GM19035 (cell line): ENCODE data around the gene ENTR1.
"Not testable (repeated sequence)": the region's sequence is repeated elsewhere in the genome, so short reads cannot be mapped to it uniquely, and the experiment has no call there.

ENCODE experiments used
- ATAC-seq: cut with Tn5 transposase; IDR thresholded peaks from one replicate; pipeline ENCODE4 v1.9.1; 2021; ENCODE audit not compliant: unreplicated experiment

The ENTR1 gene

DNA sequence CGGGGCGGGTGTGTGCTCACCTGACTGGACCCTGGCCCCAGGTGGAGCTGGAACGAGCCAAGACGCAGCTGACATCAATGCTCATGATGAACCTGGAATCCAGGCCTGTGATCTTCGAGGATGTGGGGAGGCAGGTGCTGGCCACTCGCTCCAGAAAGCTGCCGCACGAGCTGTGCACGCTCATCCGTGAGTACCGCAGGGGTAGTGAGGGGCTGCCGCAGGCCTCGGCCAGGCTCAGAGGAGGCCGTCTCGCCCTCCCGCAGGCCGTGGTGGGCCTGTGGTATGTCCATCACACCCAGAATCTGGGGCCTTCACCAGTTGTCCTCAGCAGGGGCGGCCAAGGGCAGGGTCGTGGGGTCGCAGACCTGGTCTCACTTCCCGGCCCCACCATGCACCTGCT, 11.4 kb upstream of the ENTR1 start:
- ATAC-seq, result no peak

DNA sequence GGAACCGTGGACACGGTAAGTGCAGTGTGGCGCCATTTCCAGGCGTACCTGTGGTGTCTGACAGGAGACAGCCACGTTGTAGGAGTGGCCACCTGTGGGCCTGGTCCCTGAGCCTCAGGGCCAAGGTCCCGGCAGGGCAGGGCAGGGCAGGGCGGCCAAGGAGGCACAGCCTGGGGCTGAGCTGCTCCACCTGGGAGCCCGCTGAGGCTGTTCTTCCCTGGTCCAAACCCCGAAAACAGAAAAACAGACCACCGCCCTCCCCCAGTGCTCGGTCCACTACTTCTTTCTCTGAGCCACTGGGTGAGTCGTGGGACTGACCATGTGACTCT, 8.6 kb upstream of the ENTR1 start:
- no peak for ATAC-seq

DNA sequence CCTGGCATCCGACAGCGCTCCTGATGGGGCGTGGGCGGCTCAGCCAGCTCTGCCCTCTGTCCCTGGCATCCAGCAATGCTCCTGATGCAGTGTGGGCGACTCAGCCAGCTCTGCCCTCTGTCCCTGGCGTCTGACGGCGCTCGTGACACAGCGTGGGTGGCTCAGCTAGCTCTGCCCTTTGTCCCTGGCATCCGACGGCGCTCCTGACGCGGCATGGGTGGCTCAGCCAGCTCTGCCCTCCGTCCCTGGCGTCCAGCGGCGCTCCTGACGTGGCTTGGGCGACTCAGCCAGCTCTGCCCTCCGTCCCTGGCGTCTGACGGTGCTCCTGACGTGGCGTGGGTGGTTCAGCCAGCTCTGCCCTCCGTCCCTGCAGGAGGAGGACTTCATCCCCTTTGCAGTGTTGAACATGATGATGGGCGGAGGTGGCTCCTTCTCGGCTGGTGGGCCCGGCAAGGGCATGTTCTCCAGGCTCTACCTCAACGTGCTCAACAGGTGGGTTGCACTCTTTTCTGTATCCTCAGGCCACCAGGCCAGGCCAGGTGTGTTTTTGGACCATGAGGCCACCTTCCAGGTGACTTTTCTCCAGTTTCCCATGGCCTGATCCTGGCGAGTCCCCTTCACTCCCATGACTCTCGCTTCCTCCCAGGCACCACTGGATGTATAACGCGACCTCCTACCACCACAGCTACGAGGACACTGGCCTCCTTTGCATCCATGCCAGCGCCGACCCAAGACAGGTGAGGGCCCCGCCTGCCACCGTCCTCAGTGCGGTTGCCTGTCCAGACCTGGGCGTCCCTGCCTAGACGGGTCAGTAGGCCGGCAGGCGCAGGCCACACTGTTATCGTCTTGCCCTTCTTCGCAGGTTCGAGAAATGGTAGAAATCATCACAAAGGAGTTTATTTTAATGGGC, 8.0 kb upstream of the ENTR1 start:
- no peak for ATAC-seq

DNA sequence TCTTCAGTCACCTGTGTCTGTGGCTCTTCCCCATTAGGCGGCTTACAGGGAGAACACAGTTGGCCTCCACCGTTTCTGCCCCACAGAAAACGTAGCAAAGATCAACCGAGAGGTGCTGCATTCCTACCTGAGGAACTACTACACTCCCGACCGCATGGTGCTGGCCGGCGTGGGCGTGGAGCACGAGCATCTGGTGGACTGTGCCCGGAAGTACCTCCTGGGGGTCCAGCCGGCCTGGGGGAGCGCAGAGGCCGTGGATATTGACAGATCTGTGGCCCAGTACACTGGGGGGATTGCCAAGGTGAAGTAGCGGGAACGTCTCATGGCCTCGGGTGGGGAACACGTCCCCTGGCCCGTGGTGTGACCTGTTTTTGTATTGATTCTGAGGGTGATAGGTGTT, 6.5 kb upstream of the ENTR1 start:
- no peak for ATAC-seq

DNA sequence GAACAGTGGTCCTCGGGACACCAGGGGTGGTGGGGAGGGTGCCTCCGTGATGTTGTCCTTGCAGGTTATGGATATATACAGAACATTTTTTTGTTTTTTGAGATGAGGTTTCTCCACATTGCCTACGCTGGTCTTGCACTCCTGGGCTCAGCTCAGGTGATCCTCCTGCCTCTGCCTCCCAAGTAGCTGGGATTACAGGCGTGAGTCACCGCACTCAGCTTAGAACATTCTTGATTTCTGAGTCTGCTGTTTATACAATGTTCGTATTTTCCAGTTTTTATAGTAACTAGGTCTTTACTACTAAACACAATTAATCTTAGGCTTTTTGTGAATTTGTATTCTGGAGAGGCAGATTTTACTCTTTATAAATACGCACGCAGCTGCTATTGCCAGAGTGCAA, 6.0 kb upstream of the ENTR1 start:
- ATAC-seq, result no peak

DNA sequence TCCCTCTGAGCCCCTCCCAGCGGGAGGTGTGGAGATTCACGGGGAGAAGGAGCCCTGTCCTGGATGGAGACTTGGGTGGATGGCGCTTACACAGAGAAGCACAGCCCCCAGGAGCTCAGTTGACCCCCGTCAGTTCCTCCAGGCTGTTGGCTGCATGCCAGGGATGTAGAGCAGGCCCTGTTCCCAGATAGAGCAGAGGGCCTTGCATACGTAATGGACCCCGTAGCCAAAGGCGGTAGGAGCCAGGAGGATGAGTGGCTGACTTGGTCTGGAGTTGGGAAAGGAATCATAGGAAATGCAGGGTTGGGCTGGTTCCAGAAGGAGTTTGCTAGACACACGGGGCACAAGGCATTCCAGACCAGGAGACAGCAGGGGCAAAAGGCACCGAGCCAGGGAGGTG, 2.5 kb upstream of the ENTR1 start:
- ATAC-seq, result no peak

DNA sequence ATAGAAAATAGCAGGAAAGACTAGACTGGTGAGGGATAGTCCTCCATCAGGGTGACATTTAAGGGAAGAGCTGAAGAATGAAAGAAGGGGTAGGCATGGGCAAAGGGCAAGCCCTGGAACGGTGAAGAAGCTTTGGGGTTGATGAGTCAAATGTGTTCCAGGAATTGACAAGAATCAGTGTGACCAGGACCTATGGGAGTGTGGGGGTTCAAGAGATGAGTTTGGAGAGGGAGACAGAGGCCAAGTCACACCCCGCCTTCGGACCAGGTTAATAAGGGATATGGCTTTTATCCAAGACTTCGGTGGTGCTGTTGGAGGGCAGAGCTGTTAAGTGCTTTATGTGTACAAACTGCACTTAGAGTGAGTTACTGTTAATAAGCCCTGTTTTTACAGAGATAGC, 964 bp upstream of the ENTR1 start:
- no peak for ATAC-seq

DNA sequence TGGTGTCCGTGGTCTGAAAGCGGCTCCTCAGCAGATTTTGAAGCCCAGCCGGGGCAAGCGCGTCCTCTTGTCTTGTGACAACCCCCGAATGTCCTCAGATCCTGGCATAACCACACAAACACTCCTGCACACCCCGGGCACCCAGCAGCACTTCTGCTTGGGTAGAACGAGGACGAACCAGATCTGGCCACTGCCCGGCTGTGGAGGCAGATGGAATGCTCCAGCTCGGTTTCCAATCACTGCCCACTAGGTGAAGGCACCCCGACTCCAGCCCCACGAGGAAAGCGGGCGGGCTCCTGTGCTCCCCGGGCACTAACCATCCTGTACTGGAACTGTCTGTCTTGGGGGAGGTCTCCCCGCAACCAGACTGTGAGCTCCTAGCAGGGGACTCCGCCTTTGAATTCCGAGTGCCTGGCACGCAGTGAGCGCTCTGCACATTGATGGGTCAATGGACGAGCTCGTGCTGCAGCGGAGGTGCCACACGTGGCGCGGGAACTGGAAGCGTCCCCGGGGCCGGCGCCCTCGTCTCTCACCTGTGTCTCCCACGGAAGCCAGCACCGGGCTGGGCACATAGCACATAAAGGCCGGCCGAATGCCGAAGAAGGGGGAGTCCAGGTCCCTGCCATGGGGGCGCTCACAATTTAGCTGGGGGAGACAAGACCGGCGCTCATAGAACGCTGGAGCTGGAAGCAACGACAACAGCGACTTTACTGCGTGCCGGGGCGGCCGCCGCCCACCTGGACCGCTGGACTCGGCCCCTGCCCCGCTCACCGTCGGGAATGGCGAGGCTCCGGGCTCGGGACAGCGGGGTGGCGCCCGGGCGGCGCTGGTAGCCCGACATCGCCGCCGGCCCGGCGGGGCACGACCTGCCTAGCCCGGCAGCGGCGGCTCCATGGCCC, 608 bp downstream of the ENTR1 start:
- peak; percentile 22 for ATAC-seq

DNA sequence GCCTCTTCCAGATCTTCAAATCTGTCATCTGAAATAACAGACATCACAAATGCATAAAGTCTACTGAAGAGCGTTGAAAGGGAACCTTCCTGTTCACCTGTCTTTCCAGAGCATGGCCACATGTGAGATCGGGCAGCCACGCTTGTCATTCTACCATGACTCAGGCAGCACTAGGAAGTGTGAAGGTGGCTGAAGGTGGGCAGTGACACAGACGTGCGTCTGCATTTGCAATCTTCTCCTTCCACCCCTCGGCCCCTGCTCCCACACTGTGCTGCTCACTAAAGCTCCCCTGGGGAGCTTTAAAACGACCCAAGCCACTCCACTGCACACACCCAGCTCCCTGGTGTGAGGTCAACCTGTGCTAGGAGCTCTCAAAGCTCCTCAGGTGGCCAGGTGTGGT, 2.5 kb downstream of the ENTR1 start:
- no peak for ATAC-seq

DNA sequence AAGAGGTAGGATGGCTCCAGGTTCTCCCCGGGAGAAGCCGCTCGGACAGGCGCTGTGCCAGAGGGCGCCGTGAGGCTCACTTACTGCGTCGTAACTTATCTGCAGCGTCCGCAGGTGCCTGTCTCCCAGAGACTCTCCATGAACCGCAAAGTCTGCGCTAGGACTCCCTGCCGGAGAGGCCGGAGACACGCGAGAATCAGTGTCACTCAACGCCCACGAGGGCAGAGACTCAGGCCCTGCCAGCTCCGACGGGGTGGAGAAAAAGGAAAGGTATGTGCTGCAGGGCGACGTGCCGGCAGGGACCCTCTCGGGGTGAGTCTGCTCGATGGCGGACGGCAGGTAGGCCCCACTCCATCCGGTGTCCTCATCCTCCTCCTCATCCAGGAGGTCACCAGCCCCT, 3.4 kb downstream of the ENTR1 start:
- not testable (repeated sequence) for ATAC-seq

DNA sequence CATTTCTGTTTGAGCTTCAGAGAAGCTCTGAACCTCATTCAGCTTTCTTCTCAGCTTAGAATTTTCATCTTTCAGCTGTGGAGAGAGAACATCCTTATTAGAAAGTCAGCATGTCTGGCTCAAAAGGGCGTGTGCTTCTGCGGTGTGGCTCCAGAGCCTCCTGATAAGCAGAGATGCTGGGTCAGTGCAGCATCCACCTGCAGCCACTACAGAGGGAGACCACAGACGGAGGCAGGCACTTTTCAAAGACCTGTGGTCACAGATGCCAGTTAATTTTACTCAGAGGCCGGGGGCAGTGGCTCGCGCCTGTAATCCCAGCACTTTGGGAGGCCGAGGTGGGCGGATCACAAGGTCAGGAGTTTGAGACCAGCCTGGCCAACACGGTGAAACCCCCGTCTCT, 4.5 kb downstream of the ENTR1 start:
- not testable (repeated sequence) for ATAC-seq

DNA sequence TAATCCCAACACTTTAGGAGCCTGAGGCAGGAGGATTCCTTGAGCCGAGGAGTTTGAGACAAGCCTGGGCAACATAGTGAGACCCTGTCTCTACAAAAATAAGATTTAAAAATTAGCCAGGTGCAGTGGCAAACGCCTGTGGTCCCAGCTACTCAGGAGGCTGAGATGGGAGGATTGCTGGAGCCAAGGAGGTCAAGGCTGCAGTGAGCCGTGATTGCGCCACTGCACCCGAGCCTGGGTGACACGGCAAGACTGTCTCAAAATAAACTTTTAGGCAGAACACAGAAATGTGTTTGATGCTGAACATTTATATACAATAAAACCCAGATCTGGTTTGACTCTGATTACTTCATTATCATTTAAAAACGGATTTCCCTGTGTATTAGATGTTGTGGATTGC, 4.9 kb downstream of the ENTR1 start:
- no peak for ATAC-seq

DNA sequence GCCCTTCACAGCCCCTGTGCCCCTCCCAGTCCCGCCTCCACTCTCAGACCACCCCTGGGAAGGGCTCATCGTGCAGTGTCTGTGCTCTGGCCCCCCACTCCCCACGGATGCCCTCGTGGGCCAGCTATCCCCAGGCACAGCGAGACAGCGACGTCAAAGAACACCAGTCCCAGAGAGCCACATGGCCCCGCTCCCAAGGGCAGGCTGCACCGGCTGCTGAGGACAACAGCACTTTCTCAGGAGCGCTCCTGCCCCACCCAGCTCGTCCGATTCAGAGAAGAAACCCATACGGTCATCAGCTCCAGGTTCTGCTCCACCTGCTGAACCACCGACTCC, 5.6 kb downstream of the ENTR1 start:
- no peak for ATAC-seq

DNA sequence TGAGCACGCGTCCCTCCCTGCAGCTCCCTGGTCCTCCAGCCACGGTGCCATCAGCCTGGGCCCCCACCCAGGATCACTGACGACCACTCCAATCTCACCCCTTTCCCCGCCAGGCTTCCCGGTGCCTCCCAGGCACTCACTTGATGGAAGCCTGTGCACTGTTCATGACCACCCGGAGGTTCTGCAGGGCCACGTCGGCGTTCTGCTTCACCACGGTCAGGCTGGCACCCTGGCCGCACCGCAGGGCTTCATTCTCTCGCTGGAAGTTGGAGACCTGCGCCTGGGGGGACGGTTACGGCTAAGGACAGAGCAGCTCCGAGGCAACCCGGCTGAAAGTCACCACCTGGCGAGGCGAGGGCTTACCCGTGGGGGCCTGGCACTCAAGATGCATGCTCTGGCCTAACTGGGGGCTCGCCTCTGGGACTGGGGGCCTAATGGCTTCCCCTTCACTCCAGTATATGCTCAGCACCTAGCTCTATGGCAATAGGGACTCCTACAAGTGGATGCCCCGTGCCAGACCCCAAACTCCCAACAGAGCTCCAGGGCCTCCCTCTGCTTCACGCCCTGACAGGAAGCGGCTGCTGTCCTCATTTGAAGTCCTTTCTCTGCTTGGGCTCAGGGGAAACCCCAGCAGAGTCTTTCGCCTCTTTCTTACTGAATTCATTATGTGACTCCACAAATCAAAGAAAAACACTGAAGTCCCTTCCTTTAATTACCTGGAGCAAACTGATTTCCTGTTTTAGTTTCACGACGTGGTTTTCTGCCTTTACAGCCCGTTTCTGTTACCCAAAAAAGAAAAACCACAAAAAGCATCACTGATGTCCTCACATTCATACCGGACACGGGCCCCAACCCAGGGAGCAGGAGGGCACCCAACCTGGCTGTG, 6.3 kb downstream of the ENTR1 start:
- no peak for ATAC-seq

DNA sequence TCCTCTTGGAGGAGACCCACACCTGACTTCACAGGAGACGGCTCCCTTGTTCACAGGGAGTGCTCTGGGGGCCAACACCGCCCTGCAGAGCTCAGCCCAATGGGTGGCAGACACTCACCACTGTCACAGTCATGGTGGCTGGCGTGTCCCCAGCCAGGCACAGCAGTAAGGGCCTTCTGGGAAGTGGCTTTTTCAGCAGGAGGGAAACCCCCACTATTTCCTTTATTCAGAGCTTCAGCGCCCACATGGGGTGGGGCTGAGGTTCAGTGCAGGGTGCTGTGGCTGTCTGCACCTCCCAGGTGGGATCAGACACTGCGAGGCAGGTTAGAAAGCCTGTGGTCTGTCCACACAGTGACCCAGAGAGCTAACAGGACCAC, 6.9 kb downstream of the ENTR1 start:
- no peak for ATAC-seq

DNA sequence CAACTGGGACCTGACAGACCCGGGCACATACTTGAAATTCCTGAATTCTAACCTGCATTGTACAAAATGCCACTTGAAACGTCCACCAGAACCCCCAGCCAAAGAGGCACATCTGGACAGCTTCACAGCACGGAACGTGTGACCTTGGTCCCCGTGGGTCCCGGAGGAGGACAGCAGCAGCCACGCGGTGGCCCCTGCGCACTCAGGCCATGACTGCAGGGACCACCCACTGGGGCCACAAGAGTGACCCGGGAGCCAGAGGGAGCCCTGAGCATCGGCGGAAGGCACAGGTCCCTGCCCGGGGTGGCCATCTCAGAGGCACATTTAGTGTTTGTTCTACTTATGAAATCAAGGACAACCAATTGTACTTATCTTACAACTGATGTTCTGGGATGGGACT, 8.3 kb downstream of the ENTR1 start:
- no peak for ATAC-seq

DNA sequence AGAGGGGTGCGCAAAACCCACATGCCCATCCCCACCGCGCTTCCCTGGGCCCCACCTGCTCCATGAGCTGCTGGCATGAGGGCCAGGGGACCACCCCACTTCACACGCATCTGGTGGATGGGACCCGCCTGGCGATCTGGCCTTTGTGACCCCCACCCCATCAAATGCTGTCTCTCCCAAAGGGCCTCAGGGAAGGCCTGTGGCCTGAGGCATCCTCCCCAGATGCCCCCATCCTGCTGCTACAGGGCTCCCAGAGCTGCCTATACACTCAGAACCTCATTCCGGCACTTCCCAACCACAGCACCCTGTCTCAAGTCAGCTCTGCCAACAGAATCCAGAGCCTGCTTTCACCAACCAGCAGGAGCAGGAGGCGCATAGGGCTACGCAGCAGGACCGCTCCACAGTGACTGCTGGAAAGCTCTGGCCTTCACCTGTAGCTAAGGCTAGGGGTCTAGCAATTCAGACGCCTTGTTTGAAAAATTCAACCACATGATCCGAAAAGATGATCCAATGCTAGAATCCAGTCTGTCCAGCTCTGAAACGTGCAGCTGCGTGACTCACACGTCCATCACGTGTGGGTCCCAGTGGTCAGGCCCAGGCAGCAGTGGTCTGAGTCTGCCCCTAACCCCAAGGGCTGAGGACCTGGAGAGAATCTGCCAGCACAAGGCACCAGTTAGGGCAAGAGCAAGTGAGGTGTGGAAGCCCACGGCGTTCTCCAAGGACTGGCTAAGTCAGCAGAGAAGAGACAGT, 9.1 kb downstream of the ENTR1 start:
- no peak for ATAC-seq

DNA sequence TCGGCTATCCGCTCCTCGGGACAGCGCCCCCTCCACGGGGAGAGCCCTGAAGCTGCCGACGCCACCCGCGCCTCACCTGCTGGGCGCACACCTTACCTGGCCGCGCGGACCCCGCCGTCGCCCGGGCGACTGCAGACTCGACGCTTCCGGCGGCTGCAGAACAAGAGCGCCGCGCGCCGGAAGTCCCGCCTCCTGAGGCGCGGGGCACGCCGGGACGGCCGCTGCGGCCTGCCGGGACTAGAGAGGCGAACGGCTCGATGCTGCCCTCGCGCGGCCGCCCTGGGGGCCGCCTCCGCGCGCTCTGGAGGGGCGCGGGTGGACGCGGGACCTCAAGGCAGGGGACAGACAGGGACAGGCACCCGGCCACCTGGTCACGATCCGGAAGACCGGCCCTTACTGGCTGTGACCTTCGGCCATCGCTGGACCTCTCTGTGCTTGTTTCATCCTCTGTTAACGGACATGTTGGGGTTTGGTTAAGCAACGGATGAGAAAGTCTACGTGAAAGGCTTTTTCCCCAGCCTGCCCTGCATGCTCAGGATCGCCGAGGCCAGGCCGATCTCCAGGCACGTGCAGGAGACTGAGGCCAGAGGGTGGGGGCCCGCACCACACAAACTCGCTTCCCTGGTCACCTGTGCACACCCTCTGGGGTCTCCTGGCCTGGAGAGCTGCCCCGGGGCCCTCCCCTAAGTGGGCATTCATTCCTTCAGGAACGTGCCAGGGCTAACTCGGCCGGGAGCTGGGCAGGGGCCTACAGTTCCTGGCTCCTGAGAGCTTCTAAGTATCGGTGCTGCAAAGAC, 10.2 kb downstream of the ENTR1 start, which contains the start of gene SNAPC4:
TSS of gene SNAPC4 (minus strand) at position 133 of the 797 bp plus-strand sequence. CDS start 1,742 bp downstream, outside the sequence.
- ATAC-seq, result peak; percentile 68

DNA sequence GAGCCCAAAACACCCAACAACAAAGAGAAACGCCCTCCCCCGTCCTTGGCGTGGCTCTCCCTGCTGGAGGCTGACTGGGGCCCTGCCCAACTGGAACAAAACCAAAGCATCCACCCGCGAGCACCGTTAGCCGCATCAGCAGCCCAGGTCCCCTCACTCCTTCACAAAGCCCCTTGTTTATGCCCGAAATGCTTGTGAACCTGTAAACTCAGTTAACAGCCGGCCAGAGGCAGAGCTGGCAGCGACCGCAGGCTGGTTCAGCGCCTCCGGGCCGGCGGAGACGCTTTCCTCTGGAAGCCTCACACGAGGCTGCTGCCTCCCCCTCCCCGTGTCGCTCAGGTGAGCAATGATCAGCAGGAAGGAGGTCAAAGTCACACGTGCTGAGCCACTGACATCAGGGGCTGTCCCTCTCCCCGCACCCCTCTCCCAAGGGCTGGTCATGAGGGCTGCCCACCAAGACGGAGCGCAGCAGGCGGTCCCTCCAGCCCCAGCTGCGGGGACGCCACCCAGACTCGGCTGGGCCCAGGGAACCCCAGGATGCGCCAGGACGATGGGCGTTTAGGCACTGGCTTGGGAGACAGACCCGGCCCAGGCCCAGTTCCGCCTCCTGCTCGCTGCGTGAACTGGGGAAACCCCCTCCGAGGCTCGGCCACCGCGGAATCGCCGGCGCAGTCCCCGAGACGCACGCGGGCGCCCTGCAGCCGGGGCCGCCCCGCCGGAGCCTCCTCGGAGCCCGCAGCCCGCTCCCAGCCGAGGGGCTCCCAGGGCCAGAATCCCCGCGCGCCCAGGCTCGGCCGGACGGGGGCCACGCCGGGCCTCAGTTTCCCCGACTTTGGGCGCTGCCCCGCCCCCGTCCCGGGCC, 11.0 kb downstream of the ENTR1 start:
- peak; percentile 37 for ATAC-seq
